Suprapubic skin (tissue), 4 donors: ENCODE measurements around the gene APAF1. TPM values are rescaled to one million over a fixed set of nuclear protein-coding genes. Genes with fewer than 3 reads are reported as not detected.

ENCODE experiments used
- DNase-seq, 2 donors: peaks; one replicate each; pipeline ENCODE4 v3.0.0-alpha.2; 2019; ENCODE audit warnings: low spot score in 2 of 2
- H3K27ac ChIP-seq: fragments of 200-600 bp; sonication (generic); one replicate; pipeline ENCODE4 v1.5.1; 2019
- H3K27me3 ChIP-seq: fragments of 200-600 bp; sonication (generic); one replicate; pipeline ENCODE4 v1.5.1; 2019
- H3K36me3 ChIP-seq: fragments of 200-600 bp; sonication (generic); one replicate; pipeline ENCODE4 v1.5.1; 2019
- H3K4me1 ChIP-seq: fragments of 200-600 bp; sonication (generic); one replicate; pipeline ENCODE4 v1.5.1; 2019
- H3K4me3 ChIP-seq: fragments of 200-600 bp; sonication (generic); one replicate; pipeline ENCODE4 v1.5.1; 2019; ENCODE audit warnings: mild to moderate bottlenecking
- H3K9me3 ChIP-seq: fragments of 200-600 bp; sonication (generic); one replicate; pipeline ENCODE4 v1.5.1; 2019
- CTCF ChIP-seq, 2 donors: fragments of 200-600 bp in 1 of 2; fragments of 450-650 bp in 1 of 2; sonication (generic) in 1 of 2; IDR thresholded peaks; one replicate each; pipeline ENCODE4 v1.5.1; 2016 to 2019; ENCODE audit warnings: antibody characterized with exemption in 2 of 2, mild to moderate bottlenecking in 1 of 2, moderate library complexity in 1 of 2
- EP300 ChIP-seq: sonication (generic); formaldehyde crosslinking; IDR thresholded peaks from one replicate; pipeline ENCODE4 v1.6.1; 2017; ENCODE audit warnings: antibody characterized with exemption
- POLR2A ChIP-seq, 2 donors: fragments of 450-650 bp; IDR thresholded peaks; one replicate each; pipeline ENCODE4 v1.6.1; 2017; ENCODE audit warnings: antibody characterized with exemption in 2 of 2, mild to moderate bottlenecking in 2 of 2, moderate library complexity in 2 of 2
- POLR2AphosphoS5 ChIP-seq, 3 donors: sonication (generic); formaldehyde crosslinking; IDR thresholded peaks; one replicate each; pipeline ENCODE4 v1.6.1; 2017; ENCODE audit warnings: antibody characterized with exemption in 3 of 3
- WGBS: methylation state at CpG from one replicate; pipeline ENCODE4 v1.1.5; 2018; 5-methylcytosine and 5-hydroxymethylcytosine counted together
- total RNA-seq, 4 donors: library from RNA; depleted of rRNA; stranded (reverse); fragments of >200 nt; gene quantifications; one replicate each; pipeline ENCODE4 v1.1.0, GENCODE V29; 2016

Gene APAF1
- total RNA-seq, 4 donors from 2014 or later = 6.2 to 19.7 (median 11.5) TPM

- Histone ChIP-seq H3K4me1 (no peaks in the 10 kb centered on the region), H3K27ac (no peak overlapping the region), H3K9me3 (no peaks in the 10 kb centered on the region), H3K36me3 (no peaks in the 10 kb centered on the region), H3K4me3 (no peak overlapping the region), H3K27me3 (no peaks in the 10 kb centered on the region)
- no peak for DNase-seq
- 33% methylated on average over 4 of the region's 4 CpGs for WGBS
- TF ChIP-seq CTCF (IDR thresholded peaks at IDR 0.05) (no peak), EP300 (no peak), POLR2A (IDR thresholded peaks at IDR 0.05) (no peak), POLR2AphosphoS5 (IDR thresholded peaks at IDR 0.05) (no peak)
Measured at GRCh38 chr12:98763656-98764055, 118.6 kb downstream of the APAF1 start.

- Histone ChIP-seq H3K4me1 (no peaks in the 10 kb centered on the region), H3K27ac (no peak overlapping the region), H3K36me3 (no peaks in the 10 kb centered on the region), H3K4me3 (no peak overlapping the region), H3K9me3 (no peaks in the 10 kb centered on the region), H3K27me3 (no peaks in the 10 kb centered on the region)
- WGBS = 84% methylated on average over 9 of the region's 9 CpGs
- DNase-seq = no peak
- TF ChIP-seq POLR2A (IDR thresholded peaks at IDR 0.05) = no peak
- TF ChIP-seq POLR2AphosphoS5 (IDR thresholded peaks at IDR 0.05) = no peak
- no peak for TF ChIP-seq CTCF (IDR thresholded peaks at IDR 0.05)
- TF ChIP-seq EP300 = no peak
Measured at GRCh38 chr12:98767248-98767647, 122.2 kb downstream of the APAF1 start.

- Histone ChIP-seq H3K9me3 (no peaks in the 10 kb centered on the region), H3K4me3 (no peak overlapping the region), H3K4me1 (no peaks in the 10 kb centered on the region), H3K36me3 (no peaks in the 10 kb centered on the region), H3K27me3 (no peaks in the 10 kb centered on the region), H3K27ac (no peak overlapping the region)
- DNase-seq = no peak
- TF ChIP-seq POLR2A (IDR thresholded peaks at IDR 0.05) = no peak
- no peak for TF ChIP-seq POLR2AphosphoS5 (IDR thresholded peaks at IDR 0.05)
- TF ChIP-seq EP300 = no peak
- TF ChIP-seq CTCF (IDR thresholded peaks at IDR 0.05) = no peak
Measured at GRCh38 chr12:98769068-98769467, 124.0 kb downstream of the APAF1 start.

GRCh38 chr12:98770230-98770629 is 125.1 kb downstream of the APAF1 start:
- Histone ChIP-seq H3K9me3 (no peaks in the 10 kb centered on the region), H3K36me3 (no peaks in the 10 kb centered on the region), H3K27me3 (no peaks in the 10 kb centered on the region), H3K4me3 (no peak overlapping the region), H3K4me1 (no peaks in the 10 kb centered on the region), H3K27ac (no peak overlapping the region)
- no peak for DNase-seq
- WGBS = 86% methylated on average over 4 of the region's 4 CpGs
- TF ChIP-seq CTCF (IDR thresholded peaks at IDR 0.05) (no peak), POLR2A (IDR thresholded peaks at IDR 0.05) (no peak), EP300 (no peak), POLR2AphosphoS5 (IDR thresholded peaks at IDR 0.05) (no peak)

- Histone ChIP-seq H3K36me3 (no peaks in the 10 kb centered on the region), H3K4me3 (no peak overlapping the region), H3K27ac (no peak overlapping the region), H3K9me3 (no peaks in the 10 kb centered on the region), H3K27me3 (no peaks in the 10 kb centered on the region), H3K4me1 (no peaks in the 10 kb centered on the region)
- DNase-seq = no peak
- WGBS = 90% methylated on average over 8 of the region's 8 CpGs
- TF ChIP-seq EP300 = no peak
- no peak for TF ChIP-seq CTCF (IDR thresholded peaks at IDR 0.05)
- no peak for TF ChIP-seq POLR2A (IDR thresholded peaks at IDR 0.05)
- TF ChIP-seq POLR2AphosphoS5 (IDR thresholded peaks at IDR 0.05) = no peak
Measured at GRCh38 chr12:98771811-98772752, 127.0 kb downstream of the APAF1 start.
